GM10266 (cell line): ENCODE data around the gene FBXW11.

Source experiments
- DNase-seq: peaks from one replicate; pipeline ENCODE4 v3.0.0; 2012; ENCODE audit errors: extremely low spot score
- TF ChIP-seq, protein P1 (sequence below): IDR thresholded peaks from 2 replicates; pipeline ENCODE4 v1.5.1; 2012; ENCODE audit warnings: mild to moderate bottlenecking, low read depth; ENCODE audit not compliant: control insufficient read depth, insufficient read depth; ENCODE audit errors: missing control alignments

The FBXW11 gene

DNA sequence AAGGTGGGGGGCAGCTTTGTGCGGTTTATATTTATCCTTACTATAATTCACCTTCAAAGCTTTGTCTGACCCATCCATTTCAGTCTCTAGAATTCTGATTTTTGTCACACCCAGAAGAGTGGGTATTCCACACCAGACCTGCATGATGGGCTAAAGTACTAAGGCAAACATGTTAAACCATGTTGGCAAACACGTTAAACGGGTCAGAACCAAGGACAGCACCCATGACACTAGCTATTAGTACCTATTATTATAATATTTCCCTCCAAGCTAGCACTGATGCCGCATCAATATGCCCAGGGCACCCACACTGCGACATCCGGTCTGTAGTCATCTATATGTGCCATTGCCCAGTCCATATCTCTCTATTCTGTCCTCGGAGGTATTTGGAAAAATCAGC lies 104.7 kb downstream of the FBXW11 start:
- TF ChIP-seq, protein P1, sequence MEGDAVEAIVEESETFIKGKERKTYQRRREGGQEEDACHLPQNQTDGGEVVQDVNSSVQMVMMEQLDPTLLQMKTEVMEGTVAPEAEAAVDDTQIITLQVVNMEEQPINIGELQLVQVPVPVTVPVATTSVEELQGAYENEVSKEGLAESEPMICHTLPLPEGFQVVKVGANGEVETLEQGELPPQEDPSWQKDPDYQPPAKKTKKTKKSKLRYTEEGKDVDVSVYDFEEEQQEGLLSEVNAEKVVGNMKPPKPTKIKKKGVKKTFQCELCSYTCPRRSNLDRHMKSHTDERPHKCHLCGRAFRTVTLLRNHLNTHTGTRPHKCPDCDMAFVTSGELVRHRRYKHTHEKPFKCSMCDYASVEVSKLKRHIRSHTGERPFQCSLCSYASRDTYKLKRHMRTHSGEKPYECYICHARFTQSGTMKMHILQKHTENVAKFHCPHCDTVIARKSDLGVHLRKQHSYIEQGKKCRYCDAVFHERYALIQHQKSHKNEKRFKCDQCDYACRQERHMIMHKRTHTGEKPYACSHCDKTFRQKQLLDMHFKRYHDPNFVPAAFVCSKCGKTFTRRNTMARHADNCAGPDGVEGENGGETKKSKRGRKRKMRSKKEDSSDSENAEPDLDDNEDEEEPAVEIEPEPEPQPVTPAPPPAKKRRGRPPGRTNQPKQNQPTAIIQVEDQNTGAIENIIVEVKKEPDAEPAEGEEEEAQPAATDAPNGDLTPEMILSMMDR, result no peak
- DNase-seq, result no peak

DNA sequence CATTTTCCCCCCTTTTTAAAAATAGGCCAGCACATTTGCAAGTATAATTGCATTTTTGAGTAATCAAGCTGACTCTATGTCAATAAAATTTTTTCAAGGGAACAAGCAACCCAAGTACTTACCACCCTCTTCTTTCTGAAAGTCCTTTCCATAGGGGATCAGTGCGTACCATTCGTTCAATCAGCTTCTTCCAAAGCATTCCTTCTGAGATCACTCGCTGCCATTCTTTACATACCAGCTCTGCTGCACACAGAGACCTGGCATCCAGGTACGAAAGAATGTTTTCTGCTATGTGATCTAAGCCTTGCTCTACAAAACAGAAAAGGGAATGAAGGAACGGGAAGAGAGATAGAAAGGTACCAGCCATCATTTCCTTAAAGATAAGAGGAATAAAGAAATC lies 106.6 kb downstream of the FBXW11 start:
- no peak for DNase-seq
- TF ChIP-seq, protein P1, result no peak

DNA sequence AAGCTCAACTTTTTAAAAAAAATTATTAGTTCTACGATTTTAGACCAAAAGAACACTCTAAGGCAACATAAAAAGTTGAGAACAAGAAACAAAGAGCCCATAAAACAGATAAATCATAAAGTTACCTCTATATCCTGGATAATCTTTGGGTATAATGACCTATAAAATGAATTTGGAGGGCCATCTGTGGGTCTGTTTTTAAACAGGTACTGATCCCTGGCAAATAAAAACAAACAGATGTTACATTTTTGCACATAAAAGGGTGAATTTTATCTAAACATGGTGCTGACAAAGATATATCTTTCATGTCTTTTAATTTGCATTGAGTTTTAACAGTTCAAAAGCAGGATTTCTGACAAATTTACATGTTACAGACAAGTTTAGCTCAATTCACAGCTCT lies 107.6 kb downstream of the FBXW11 start:
- TF ChIP-seq, protein P1, result no peak

DNA sequence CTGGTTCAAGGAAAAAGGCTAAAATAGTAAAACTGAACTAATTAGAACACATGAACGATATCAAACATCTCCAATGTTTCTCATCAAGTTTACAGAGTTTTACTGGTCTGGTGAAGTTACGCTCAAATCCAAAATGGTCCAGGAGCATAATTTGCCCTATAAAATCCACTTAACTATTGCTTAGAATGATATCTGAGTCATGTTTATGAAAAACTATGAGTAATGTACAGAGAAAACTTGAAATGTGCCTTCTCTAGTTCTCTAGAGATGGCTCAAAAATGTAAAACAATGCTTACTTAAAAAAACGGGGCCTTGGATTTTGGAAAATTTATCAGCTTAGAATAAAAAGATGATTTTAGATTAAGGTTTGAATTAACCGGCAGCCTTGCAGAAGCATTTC lies 108.1 kb downstream of the FBXW11 start:
- no peak for DNase-seq
- TF ChIP-seq, protein P1, result no peak

More for the DNA sequence above, 107.6 kb downstream of the FBXW11 start:
- DNase-seq, result no peak

DNA sequence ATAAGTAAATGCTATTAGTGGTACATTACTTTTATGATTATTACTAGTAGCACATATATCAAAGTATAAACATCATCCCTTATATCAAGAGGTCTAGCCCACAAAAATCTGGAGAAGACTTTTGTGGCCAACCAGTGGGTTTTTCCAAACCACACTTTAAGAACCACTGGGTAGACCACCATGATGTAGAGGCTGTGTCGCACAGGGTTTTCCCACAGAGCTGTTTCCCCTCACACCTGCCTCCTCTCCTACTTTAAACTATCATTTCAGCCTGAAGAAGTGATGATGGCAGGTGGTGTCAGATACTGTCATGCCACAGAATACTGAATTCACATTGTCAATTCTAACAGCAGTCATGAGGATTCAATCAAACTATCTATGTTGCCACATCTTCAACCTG lies 109.2 kb downstream of the FBXW11 start:
- TF ChIP-seq, protein P1, result no peak
- no peak for DNase-seq

DNA sequence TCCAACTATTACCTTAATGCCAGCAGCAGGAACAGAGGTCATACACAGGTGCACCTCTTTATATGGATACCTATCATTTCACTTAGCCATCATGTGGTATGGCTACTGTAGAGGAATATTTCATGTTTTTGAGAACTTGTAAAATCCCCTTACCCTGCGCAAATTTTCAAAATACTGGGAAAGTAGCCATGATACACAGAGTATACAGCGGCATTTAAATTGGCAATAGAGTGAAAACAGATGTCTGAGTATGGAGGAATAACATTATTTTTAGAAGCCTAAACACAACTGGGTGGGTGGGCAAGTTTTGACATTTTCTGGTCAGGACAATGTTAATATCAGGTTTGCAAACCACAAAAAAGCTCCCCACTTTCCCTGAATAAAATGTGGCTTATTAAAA lies 111.4 kb downstream of the FBXW11 start:
- DNase-seq, result no peak
- TF ChIP-seq, protein P1, result no peak

DNA sequence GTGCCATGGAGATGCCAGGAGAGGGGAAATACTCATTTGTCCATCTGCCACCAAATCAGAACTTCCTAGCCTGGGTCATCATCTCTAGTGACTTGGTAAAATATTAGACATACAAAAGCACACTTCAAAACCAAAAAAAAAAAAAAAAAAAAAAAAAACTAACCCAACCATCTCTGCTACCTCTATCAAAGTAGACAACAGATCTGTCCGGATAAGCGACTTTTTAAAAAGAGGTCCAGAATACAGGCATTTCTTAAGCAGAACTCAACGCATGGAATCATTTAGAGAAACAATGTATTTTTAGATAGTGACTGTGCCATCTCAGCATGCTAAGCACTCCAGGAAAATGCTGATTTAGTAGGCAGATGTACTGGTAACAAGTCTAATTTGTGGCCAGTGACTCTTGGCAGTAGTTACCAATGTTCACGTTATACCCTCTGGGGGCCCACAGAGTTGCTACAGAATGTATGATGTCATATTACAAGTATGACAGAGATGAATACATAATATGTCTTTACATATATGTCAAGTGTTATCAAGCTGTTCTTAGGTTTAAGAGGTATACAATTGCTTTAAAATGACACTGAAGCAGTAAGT lies 113.0 kb downstream of the FBXW11 start:
- DNase-seq, result no peak
- TF ChIP-seq, protein P1, result no peak
